ENCODE data around the gene RAB21.

Gene RAB21

GRCh38 chr12:71744522-71745300 lies 10.0 kb upstream of the RAB21 start:
- TF ChIP-seq CTCF (IDR thresholded peaks at IDR 0.05; ENCODE audit: low read depth, low read length, missing control alignments) = no peak
- peaks cover 3% of the 10 kb centered on the region for H3K27me3 ChIP-seq (replicated peaks)
- in situ Hi-C loops (cut with HindIII; ENCODE audit: low pct_ligation_motif_present, low sequenced_read_pairs) = no loop called here
- H3K4me3 ChIP-seq (ENCODE audit: low read depth, low read length) = no peak overlapping the region
- H3K36me3 ChIP-seq (replicated peaks) = no peaks in the 10 kb centered on the region
- no peak for DNase-seq
- H3K27ac ChIP-seq = no peak overlapping the region

- Histone ChIP-seq H3K36me3 (replicated peaks) (no peaks in the 10 kb centered on the region), H3K4me3 (ENCODE audit: low read depth, low read length) (no peak overlapping the region), H3K27ac (no peak overlapping the region), H3K27me3 (replicated peaks) (peaks cover 3% of the 10 kb centered on the region)
- in situ Hi-C loops (cut with HindIII; ENCODE audit: low pct_ligation_motif_present, low sequenced_read_pairs) = no loop called here
- peak; percentile 38 for DNase-seq
- TF ChIP-seq CTCF (IDR thresholded peaks at IDR 0.05; ENCODE audit: low read depth, low read length, missing control alignments) = peak; percentile 78
These were observed 7.6 kb upstream of the RAB21 start for GRCh38 chr12:71746974-71747611.

- in situ Hi-C loops (cut with HindIII; ENCODE audit: low pct_ligation_motif_present, low sequenced_read_pairs) = no loop called here
- Histone ChIP-seq H3K27ac (no peak overlapping the region), H3K4me3 (ENCODE audit: low read depth, low read length) (no peak overlapping the region), H3K36me3 (replicated peaks) (no peaks in the 10 kb centered on the region), H3K27me3 (replicated peaks) (peaks cover 3% of the 10 kb centered on the region)
- no peak for DNase-seq
- TF ChIP-seq CTCF (IDR thresholded peaks at IDR 0.05; ENCODE audit: low read depth, low read length, missing control alignments) = no peak
These were observed 6.4 kb upstream of the RAB21 start for GRCh38 chr12:71748081-71748850.

GRCh38 chr12:71749666-71750065 lies 5.0 kb upstream of the RAB21 start:
- Histone ChIP-seq H3K4me3 (ENCODE audit: low read depth, low read length) (no peak overlapping the region), H3K27me3 (replicated peaks) (peaks cover 3% of the 10 kb centered on the region), H3K27ac (no peak overlapping the region), H3K36me3 (replicated peaks) (no peaks in the 10 kb centered on the region)
- in situ Hi-C loops (cut with HindIII; ENCODE audit: low pct_ligation_motif_present, low sequenced_read_pairs) = no loop called here
- no peak for TF ChIP-seq CTCF (IDR thresholded peaks at IDR 0.05; ENCODE audit: low read depth, low read length, missing control alignments)
- DNase-seq = no peak

- TF ChIP-seq CTCF (IDR thresholded peaks at IDR 0.05; ENCODE audit: low read depth, low read length, missing control alignments) = no peak
- Histone ChIP-seq H3K27ac (no peak overlapping the region), H3K4me3 (ENCODE audit: low read depth, low read length) (no peak overlapping the region), H3K27me3 (replicated peaks) (peaks cover 3% of the 10 kb centered on the region), H3K36me3 (replicated peaks) (no peaks in the 10 kb centered on the region)
- in situ Hi-C loops (cut with HindIII; ENCODE audit: low pct_ligation_motif_present, low sequenced_read_pairs) = no loop called here
- DNase-seq = no peak
These were observed 1.8 kb upstream of the RAB21 start for GRCh38 chr12:71752891-71753290.

Data from brain microvascular endothelial cell (primary cell).